Right lobe of liver (tissue), 4 donors: ENCODE data around the gene CFAP43.

Experiments
- CTCF ChIP-seq, 4 donors: fragments of 200-600 bp in 3 of 4; fragments of 450-650 bp in 1 of 4; IDR thresholded peaks; one replicate each; pipeline versions ENCODE4 v1.5.1 to v1.8.0; 2016 to 2022; ENCODE audit warnings: antibody characterized with exemption in 4 of 4, mild to moderate bottlenecking in 2 of 4
- POLR2A ChIP-seq: fragments of 450-650 bp; IDR thresholded peaks from one replicate; pipeline ENCODE4 v1.6.1; 2017; ENCODE audit warnings: antibody characterized with exemption, mild to moderate bottlenecking
- donor health status: DM: no; HTN: no; CAD: no.
- donor health status: DM: no; HTN: no; CAD: no.
- donor health status: DM: no; HTN: yes; CAD: no.

GRCh38 chr10:104130041-104130440 is 102.1 kb downstream of the CFAP43 start:
- TF ChIP-seq CTCF (IDR thresholded peaks at IDR 0.05) (no peak), POLR2A (no peak)
